Muscle of leg (tissue), 11 donors: ENCODE data around the gene SYCP3. TPM values are rescaled to one million over a fixed set of nuclear protein-coding genes. Genes with fewer than 3 reads are reported as not detected.
"Not testable (repeated sequence)": the region's sequence is repeated elsewhere in the genome, so short reads cannot be mapped to it uniquely, and the experiment has no call there.

Source experiments
- DNase-seq: peaks from one replicate; pipeline ENCODE4 v3.0.0; 2013
- H3K27ac ChIP-seq: one replicate; pipeline ENCODE4 v1.5.1; 2013; ENCODE audit warnings: mild to moderate bottlenecking, low read length, control low read depth
- H3K27me3 ChIP-seq: one replicate; pipeline ENCODE4 v1.6.1; 2013; ENCODE audit warnings: low read length; ENCODE audit not compliant: control insufficient read depth, insufficient read depth
- H3K36me3 ChIP-seq: one replicate; pipeline ENCODE4 v1.6.1; 2013; ENCODE audit warnings: low read length; ENCODE audit not compliant: control insufficient read depth, insufficient read depth
- H3K4me1 ChIP-seq: one replicate; pipeline ENCODE4 v1.6.1; 2013; ENCODE audit warnings: low read length; ENCODE audit not compliant: control insufficient read depth, insufficient read depth
- H3K4me3 ChIP-seq: one replicate; pipeline ENCODE4 v1.5.1; 2013; ENCODE audit warnings: low read length, control low read depth
- H3K9me3 ChIP-seq: replicated peaks from 2 replicates; pipeline ENCODE4 v1.6.1; 2013; ENCODE audit warnings: low read depth, low read length; ENCODE audit not compliant: control insufficient read depth
- WGBS: methylation state at CpG from one replicate; pipeline ENCODE4 v1.1.5; 2013; ENCODE audit warnings: missing lambda C conversion rate; ENCODE audit not compliant: insufficient coverage; 5-methylcytosine and 5-hydroxymethylcytosine counted together
- polyA plus RNA-seq, 8 donors: library from polyadenylated mRNA; unstranded; fragments of 120-200 nt; gene quantifications; one replicate each; pipeline versions ENCODE4 v1.2.1 to v1.2.3, GENCODE V29; 2013; ENCODE audit warnings: inconsistent platforms in 1 of 8, low replicate concordance in 1 of 8; ENCODE audit not compliant: insufficient read length in 8 of 8, insufficient read depth in 1 of 8
- total RNA-seq: library from RNA; stranded (reverse); fragments of 120-200 nt; gene quantifications from one replicate; pipeline ENCODE4 v1.2.4, GENCODE V29; 2013

The SYCP3 gene
- total and polyA plus RNA-seq, 9 donors = 0.13 to 1.3 (median 0.67) TPM

DNA sequence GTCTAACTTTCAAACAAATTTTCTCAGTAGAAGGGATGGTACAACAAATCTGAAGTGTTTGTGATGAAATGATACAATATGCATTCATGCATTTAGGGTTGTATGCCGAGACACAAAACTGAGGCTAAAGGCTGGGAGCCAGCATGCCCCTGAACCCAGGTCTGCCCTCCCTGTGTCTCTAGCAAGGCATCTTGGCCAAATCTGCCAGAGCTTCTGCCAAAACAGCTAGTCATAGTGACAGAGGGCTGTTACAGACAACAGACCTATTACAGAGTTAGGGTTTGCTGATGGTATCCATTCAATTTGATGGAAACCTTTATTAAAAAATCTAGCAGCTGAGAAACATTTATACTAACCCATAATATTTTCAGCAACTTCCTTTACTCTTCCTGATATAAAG, 53.1 kb downstream of the SYCP3 start:
- Histone ChIP-seq H3K36me3 (peaks cover 4% of the 10 kb centered on the region), H3K9me3 (no peaks in the 10 kb centered on the region), H3K27ac (no peak overlapping the region), H3K4me3 (no peak overlapping the region), H3K27me3 (no peaks in the 10 kb centered on the region), H3K4me1 (no peaks in the 10 kb centered on the region)
- DNase-seq = no peak
- no CpG with 5 or more reads among the region's 1 CpG for WGBS

DNA sequence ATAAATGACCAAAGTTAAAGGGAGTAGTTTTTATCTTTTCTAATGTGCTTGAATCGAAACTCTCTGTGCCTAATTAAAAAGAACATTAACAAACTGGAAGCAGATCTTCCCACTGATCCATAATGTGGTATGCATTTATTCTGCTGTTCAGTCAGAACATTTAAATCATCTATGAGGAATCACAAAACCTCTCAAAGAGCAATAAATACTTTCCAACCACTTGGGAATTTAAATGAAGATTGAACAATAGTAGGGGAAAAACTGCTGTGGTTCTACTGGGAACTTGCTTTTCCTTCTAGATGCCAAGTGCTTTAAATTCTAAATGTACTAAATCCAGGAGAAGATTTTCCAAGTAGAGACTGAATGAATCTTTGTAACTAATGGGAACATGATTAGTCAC, 54.2 kb downstream of the SYCP3 start:
- WGBS = no CpG with 5 or more reads among the region's 1 CpG
- no peak for DNase-seq

DNA sequence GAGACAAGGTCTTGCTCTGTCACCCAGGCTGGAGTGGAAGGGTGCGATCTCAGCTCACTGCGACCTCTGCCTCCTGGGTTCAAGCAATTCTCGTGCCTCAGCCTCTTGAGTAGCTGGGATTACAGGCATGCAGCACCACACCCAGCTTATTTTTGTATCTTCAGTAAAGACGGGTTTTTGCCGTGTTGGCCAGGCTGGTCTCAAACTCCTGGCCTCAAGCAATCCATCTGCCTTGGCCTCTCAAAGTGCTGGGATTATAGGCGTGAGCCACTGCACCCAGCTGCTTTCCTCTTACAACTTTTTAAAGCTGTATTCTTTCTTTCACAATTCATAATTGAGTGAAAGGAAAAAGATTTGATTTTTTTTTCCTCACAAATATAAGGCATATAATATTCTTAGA, 57.6 kb downstream of the SYCP3 start:
- not testable (repeated sequence) for H3K9me3 ChIP-seq, H3K4me3 ChIP-seq, H3K27ac ChIP-seq, H3K4me1 ChIP-seq, H3K36me3 ChIP-seq, DNase-seq, H3K27me3 ChIP-seq
- WGBS = 58% methylated on average over 5 of the region's 6 CpGs

More for the DNA sequence above, 54.2 kb downstream of the SYCP3 start:
- Histone ChIP-seq H3K27ac (no peak overlapping the region), H3K9me3 (no peaks in the 10 kb centered on the region), H3K27me3 (no peaks in the 10 kb centered on the region), H3K4me3 (no peak overlapping the region), H3K36me3 (peaks cover 4% of the 10 kb centered on the region), H3K4me1 (no peaks in the 10 kb centered on the region)

DNA sequence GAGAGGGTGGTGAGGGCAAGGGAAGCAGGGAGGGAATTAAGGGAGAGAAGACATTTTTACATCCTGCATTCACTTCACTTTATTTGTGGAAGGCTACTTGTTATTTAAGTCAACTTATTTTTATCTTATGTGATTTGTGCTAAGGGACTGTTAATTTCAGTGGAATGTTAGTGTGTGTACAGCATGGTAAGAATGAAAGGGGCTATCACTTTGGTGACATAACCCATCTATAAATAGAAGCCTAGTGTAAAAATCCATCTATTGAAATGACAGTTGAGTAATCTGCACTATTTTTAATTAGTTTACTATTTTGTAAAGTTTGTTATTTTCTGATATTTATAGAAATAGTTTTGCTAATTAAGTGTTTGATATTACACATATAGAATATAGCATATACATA, 58.6 kb downstream of the SYCP3 start:
- H3K27me3 ChIP-seq = no peaks in the 10 kb centered on the region
- H3K36me3 ChIP-seq = peaks cover 4% of the 10 kb centered on the region
- no peaks in the 10 kb centered on the region for H3K4me1 ChIP-seq
- no peaks in the 10 kb centered on the region for H3K9me3 ChIP-seq
- no peak overlapping the region for H3K27ac ChIP-seq
- no peak overlapping the region for H3K4me3 ChIP-seq
- no peak for DNase-seq

DNA sequence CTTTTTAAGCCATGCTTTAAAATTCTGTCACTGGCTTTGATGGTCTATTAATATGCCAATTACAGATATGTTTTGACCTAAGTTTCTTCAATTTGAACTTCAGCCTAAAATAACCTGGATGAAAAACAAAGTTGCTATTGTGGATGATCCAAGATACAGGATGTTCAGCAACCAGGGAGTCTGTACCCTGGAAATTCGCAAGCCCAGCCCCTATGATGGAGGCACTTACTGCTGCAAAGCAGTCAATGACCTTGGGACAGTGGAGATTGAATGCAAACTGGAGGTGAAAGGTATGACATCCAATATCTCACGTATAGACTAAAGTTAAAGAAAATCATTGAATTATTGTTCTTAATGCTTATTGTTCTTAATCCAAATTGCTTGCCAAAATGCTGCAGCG, 59.0 kb downstream of the SYCP3 start:
- H3K9me3 ChIP-seq = no peaks in the 10 kb centered on the region
- no peak for DNase-seq
- H3K36me3 ChIP-seq = peaks cover 5% of the 10 kb centered on the region
- H3K27ac ChIP-seq = no peak overlapping the region
- no peak overlapping the region for H3K4me3 ChIP-seq
- no peaks in the 10 kb centered on the region for H3K27me3 ChIP-seq
- 78% methylated on average over 1 of the region's 3 CpGs for WGBS
- H3K4me1 ChIP-seq = no peaks in the 10 kb centered on the region

Other genes starting within 250 kb of the SYCP3 start
- gene MYBPC1, start 144.5 kb downstream of the SYCP3 start, total RNA-seq = 2,328 TPM
- 1,000 to 10,000 TPM; 1,298 to 3,170 (median 2,070) TPM for gene MYBPC1, start 144.5 kb downstream of the SYCP3 start, polyA plus RNA-seq
- gene CHPT1, start 41.8 kb downstream of the SYCP3 start, total RNA-seq = 23.9 TPM
- gene CHPT1, start 41.8 kb downstream of the SYCP3 start, polyA plus RNA-seq = 10 to 100 TPM; 22.4 to 28.8 (median 24.9) TPM
- gene GNPTAB, start 91.5 kb upstream of the SYCP3 start, total RNA-seq = 13.4 TPM
- gene GNPTAB, start 91.5 kb upstream of the SYCP3 start, polyA plus RNA-seq = 10 to 100 TPM; 14.6 to 23.0 (median 17.4) TPM
- 1.7 TPM for gene DRAM1, start 138.1 kb upstream of the SYCP3 start, total RNA-seq
- 1 to 10 TPM; 2.5 to 3.6 (median 3.1) TPM for gene DRAM1, start 138.1 kb upstream of the SYCP3 start, polyA plus RNA-seq